GM10266 (cell line): ENCODE data around the gene XPC.
A peak's percentile ranks its signal among the peaks of the same experiment; 100 is the strongest.

ENCODE experiments used
- DNase-seq: peaks from one replicate; pipeline ENCODE4 v3.0.0; 2012; ENCODE audit errors: extremely low spot score
- TF ChIP-seq, protein P1 (sequence below): IDR thresholded peaks from 2 replicates; pipeline ENCODE4 v1.5.1; 2012; ENCODE audit warnings: mild to moderate bottlenecking, low read depth; ENCODE audit not compliant: control insufficient read depth, insufficient read depth; ENCODE audit errors: missing control alignments

The XPC gene

DNA sequence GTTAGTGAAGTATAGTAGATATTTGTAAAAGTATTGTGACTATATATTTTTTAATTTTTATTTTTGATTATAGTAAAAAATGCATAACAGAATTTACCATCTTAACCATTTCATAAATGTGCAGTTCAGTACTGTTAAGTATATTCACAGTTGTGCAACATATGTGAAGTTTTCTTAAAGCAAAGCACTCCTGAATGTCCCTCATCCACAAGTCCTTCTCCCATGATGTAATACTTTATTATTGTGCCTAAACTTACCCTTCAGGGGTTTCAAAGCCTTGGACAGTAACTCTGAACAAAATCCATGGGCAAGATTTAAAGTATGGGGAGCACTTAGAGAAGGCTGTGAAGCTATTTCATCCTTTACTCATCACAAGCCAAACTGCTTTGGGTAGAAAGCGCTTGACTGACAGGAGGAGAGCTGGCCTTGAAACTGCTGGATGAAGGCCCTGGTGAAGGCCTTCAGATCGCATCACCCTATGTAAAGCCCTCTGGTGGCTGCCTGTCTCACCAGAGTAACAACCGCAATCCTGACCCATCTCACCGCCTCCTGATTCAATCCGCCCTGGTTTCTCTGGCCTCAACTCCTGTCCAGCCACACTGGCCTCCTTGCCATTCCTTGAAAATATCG is 28.3 kb upstream of the XPC start:
- no peak for DNase-seq
- TF ChIP-seq, protein P1, sequence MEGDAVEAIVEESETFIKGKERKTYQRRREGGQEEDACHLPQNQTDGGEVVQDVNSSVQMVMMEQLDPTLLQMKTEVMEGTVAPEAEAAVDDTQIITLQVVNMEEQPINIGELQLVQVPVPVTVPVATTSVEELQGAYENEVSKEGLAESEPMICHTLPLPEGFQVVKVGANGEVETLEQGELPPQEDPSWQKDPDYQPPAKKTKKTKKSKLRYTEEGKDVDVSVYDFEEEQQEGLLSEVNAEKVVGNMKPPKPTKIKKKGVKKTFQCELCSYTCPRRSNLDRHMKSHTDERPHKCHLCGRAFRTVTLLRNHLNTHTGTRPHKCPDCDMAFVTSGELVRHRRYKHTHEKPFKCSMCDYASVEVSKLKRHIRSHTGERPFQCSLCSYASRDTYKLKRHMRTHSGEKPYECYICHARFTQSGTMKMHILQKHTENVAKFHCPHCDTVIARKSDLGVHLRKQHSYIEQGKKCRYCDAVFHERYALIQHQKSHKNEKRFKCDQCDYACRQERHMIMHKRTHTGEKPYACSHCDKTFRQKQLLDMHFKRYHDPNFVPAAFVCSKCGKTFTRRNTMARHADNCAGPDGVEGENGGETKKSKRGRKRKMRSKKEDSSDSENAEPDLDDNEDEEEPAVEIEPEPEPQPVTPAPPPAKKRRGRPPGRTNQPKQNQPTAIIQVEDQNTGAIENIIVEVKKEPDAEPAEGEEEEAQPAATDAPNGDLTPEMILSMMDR: peak; percentile 11

DNA sequence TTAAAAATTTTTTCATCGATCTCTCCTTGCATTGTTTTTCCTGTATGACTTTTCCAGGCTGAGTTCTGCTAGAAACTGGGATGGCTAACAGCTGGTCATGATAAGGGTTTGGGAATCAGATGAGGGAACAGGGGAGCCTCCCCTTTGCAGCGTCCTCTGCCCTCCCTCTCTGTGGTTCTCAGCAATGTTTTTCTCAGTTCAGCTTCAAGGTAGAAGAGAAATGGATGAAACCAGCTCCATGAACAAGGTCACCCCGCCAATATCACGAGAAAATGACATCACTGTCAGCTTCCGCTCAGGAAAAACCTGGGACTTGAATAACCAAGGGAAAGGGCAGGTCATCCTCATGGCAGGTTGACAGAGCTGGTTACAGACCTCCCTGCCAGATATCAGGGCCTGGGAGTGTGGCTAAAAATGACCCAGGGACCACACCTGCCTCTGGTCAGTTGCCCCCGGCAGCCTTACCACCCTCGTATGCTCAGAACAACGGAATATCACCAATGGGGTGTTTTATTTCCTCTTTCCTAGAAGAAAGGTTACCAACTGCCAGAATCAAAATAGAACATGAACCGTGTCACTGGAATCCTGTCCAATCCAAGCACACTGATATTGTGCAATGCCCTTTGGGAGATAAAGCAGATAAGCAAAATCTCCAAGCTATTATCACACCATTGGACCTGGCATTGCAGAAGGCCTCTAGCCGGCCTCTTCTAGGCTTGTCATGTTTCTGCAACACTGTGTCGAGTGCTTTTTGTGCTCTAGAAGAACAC is 26.3 kb upstream of the XPC start:
- TF ChIP-seq, protein P1: no peak
- DNase-seq: no peak

DNA sequence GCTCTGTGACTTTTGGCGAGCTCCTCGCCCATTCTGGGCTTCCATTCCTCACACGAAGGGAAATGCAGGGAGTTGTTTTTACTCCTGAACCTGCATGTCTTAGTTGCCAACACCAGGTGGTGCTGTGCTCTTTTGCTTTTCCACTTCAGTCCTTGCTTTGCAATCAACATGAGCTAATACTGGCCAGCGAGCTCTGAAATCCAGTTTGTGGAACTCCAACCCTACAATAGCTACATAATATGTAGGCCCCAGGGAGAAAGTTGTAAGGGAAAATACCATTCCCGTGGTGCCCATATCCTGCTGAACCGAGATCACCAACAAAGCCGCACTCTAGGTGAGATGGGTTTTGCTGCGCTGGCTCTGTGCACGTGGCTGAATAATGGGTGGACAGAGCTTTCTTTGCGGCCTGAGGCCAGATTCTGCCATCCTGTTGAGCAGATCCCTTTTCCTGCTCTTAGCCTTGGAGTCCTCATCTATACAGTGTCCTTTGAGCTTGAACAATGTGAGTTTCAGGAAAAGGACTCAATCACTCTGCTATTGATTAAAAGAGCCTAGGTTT is 25.2 kb upstream of the XPC start:
- DNase-seq: peak; percentile 64

DNA sequence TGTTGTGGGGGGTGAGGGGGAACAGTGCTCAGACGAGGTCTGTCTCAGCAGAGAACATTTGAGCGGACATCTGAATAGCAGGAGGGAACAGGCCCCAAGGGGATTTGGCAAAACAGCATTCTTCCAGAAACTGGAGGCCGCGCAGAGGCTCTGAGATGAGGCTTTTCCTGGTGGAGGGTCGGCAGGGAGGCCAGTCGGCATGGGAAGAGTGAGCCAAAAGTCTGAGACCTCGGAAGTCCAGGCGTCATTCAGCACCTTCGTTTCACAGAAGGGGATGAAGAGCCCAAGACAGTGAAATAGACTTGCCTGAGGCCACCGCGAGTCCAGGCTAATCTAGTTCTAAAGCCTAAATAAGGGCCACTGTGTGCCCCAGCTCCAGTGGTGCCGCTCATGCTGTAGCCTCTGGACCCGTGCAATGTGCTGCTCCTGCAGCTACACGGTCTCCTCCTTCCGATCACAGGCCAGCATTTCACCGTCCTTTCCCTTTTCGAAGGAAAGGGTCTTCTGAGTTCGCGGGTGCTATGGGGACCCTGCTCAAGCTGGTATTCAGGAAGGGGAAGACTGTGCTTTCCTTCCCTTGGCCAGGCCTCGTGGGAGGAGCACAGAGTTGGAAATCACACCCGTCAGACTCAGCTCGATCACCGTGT is 24.6 kb upstream of the XPC start:
- TF ChIP-seq, protein P1: no peak
- no peak for DNase-seq

More for the DNA sequence above, 25.2 kb upstream of the XPC start:
- TF ChIP-seq, protein P1: peak; percentile 84

DNA sequence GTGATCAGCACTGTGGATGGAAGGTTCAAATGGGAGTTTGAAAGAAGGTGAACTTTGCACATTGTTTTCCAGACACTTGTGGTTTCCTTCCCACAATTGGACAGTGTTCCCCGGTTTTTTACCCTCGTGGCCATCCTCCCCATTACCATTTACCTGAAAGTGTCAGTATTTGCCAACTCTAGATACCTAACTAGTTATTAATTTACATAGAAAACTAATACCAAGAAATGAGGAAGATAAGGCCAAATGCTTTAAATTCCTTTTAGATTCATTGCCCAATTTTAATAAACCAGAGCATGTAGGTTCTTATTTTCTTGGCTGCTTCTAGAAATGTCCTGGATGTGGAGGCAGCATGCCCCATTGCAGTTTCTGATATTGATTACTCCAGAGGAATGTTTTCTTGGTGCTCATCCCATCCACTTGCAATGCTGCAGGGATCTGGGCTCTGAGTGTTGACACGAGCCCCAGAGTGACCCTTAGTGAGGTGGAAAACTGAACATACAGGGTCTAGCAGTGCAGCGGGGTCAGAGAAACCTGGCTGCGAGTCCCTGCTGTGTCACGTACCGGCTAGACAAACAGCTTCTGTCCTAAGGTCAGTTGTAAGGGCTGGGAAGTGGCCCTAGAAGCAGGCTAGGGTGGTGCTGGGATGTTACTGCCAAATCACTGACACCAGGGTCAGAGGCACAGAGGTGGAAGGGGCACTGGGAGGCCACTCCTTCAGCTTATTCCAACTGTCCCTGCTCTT is 23.7 kb upstream of the XPC start:
- TF ChIP-seq, protein P1: no peak
- DNase-seq: no peak

DNA sequence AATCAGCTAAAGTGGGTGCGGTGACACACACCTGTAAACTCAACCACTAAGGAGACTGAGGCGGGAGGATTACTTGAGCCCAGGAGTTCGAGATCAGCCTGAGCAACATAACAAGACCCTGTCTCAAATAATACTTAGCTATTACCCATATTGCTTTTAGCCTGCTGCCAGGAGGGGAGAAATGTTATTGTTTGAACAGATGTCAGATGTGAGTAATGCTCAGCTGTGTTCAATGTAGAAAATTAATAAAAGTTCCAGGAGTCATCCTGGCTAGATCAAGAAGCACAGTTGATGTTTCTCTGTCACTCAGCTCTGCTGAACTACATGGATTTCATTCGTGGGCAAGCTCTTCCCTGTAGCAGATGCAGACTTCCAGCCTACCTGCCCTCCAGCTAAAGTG is 22.4 kb upstream of the XPC start:
- DNase-seq: no peak
- TF ChIP-seq, protein P1: no peak
